Keratinocyte (primary cell): Measurements from ENCODE around the gene PTGDS.

ENCODE experiments used
- EZH2 ChIP-seq: IDR thresholded peaks from one replicate; pipeline ENCODE4 v1.6.1; 2012; ENCODE audit warnings: inconsistent platforms, mild to moderate bottlenecking, low read length, moderate library complexity
- TF ChIP-seq, protein P1 (sequence below), 3 experiments: IDR thresholded peaks in 1 of 3; conservative IDR thresholded peaks in 1 of 3; optimal IDR thresholded peaks in 1 of 3; 2 replicates in 2 of 3; 3 replicates in 1 of 3; pipeline versions ENCODE3 to v1.5.1; 2011; ENCODE audit warnings: low read length in 3 of 3, mild to moderate bottlenecking in 3 of 3, moderate library complexity in 2 of 3, control low read depth in 1 of 3, inconsistent platforms in 1 of 3; ENCODE audit not compliant: insufficient read depth in 2 of 3; ENCODE audit errors: extremely low read depth in 1 of 3

GRCh38 chr9:136969774-136970173 is 7.5 kb upstream of the PTGDS start:
- TF ChIP-seq, protein P1, sequence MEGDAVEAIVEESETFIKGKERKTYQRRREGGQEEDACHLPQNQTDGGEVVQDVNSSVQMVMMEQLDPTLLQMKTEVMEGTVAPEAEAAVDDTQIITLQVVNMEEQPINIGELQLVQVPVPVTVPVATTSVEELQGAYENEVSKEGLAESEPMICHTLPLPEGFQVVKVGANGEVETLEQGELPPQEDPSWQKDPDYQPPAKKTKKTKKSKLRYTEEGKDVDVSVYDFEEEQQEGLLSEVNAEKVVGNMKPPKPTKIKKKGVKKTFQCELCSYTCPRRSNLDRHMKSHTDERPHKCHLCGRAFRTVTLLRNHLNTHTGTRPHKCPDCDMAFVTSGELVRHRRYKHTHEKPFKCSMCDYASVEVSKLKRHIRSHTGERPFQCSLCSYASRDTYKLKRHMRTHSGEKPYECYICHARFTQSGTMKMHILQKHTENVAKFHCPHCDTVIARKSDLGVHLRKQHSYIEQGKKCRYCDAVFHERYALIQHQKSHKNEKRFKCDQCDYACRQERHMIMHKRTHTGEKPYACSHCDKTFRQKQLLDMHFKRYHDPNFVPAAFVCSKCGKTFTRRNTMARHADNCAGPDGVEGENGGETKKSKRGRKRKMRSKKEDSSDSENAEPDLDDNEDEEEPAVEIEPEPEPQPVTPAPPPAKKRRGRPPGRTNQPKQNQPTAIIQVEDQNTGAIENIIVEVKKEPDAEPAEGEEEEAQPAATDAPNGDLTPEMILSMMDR (optimal IDR thresholded peaks at IDR 0.05 in 1 of 3, IDR thresholded peaks at IDR 0.05 in 1 of 3, conservative IDR thresholded peaks at IDR 0.05 in 1 of 3; ENCODE audit: extremely low read depth in 1 of 3, insufficient read depth in 2 of 3, low read length in 3 of 3), result no peak
- no peak for TF ChIP-seq EZH2
